Activated CD4-positive, alpha-beta T cell treated with anti-CD3 and anti-CD28 coated beads for 4 hours (primary cell): ENCODE measurements around the gene TRPC1.
"Not testable (repeated sequence)": the region's sequence is repeated elsewhere in the genome, so short reads cannot be mapped to it uniquely, and the experiment has no call there.

ENCODE experiments used
- DNase-seq, 2 donors: peaks; one replicate each; pipeline ENCODE4 v3.0.0-alpha.2; 2020

Gene TRPC1

GRCh38 chr3:142723968-142724681 is at the start of gene TRPC1:
TSS of gene TRPC1 (plus strand) at chr3:142724034. CDS start at chr3:142724560, 526 bp downstream.
- peak; percentile 68 to 73 for DNase-seq

- DNase-seq = no peak
These were observed 47.7 kb upstream of the TRPC1 start for GRCh38 chr3:142676151-142676550.

GRCh38 chr3:142680710-142681109 is 43.1 kb upstream of the TRPC1 start:
- no peak for DNase-seq

- DNase-seq = no peak
These were observed 33.2 kb upstream of the TRPC1 start for GRCh38 chr3:142690613-142691012.

GRCh38 chr3:142691527-142691926 is 32.3 kb upstream of the TRPC1 start:
- DNase-seq = no peak

GRCh38 chr3:142693136-142693853 is 30.5 kb upstream of the TRPC1 start:
- no peak for DNase-seq

- no peak for DNase-seq
These were observed 29.6 kb upstream of the TRPC1 start for GRCh38 chr3:142694225-142694624.

- no peak for DNase-seq
These were observed 18.6 kb upstream of the TRPC1 start for GRCh38 chr3:142705198-142705597.

GRCh38 chr3:142706321-142707127 is 17.3 kb upstream of the TRPC1 start:
- no peak for DNase-seq

GRCh38 chr3:142709207-142709606 is 14.6 kb upstream of the TRPC1 start:
- DNase-seq = no peak

GRCh38 chr3:142714882-142715281 is 9.0 kb upstream of the TRPC1 start:
- DNase-seq = not testable (repeated sequence)

GRCh38 chr3:142716102-142716501 is 7.7 kb upstream of the TRPC1 start:
- DNase-seq = no peak

GRCh38 chr3:142723665-142723967 is 218 bp upstream of the TRPC1 start:
- DNase-seq = no peak

- peak in 1 of 2 donors; percentile 3 for DNase-seq
These were observed 985 bp downstream of the TRPC1 start for GRCh38 chr3:142724682-142725356.

- no peak for DNase-seq
These were observed 1.5 kb downstream of the TRPC1 start for GRCh38 chr3:142725357-142725739.

- no peak for DNase-seq
These were observed 2.2 kb downstream of the TRPC1 start for GRCh38 chr3:142726017-142726416.

- no peak for DNase-seq
These were observed 8.2 kb downstream of the TRPC1 start for GRCh38 chr3:142732066-142732465.

GRCh38 chr3:142734834-142735233 is 11.0 kb downstream of the TRPC1 start:
- DNase-seq = no peak

- DNase-seq = no peak
These were observed 11.6 kb downstream of the TRPC1 start for GRCh38 chr3:142735462-142735861.

GRCh38 chr3:142738396-142738795 is 14.6 kb downstream of the TRPC1 start:
- DNase-seq = no peak

GRCh38 chr3:142746646-142747045 is 22.8 kb downstream of the TRPC1 start:
- DNase-seq = no peak

- DNase-seq = not testable (repeated sequence)
These were observed 26.7 kb downstream of the TRPC1 start for GRCh38 chr3:142750531-142750930.

- DNase-seq = not testable (repeated sequence)
These were observed 28.8 kb downstream of the TRPC1 start for GRCh38 chr3:142752605-142753004.
